ENCODE results near the gene FGF19. TPM values are rescaled to one million over a fixed set of nuclear protein-coding genes. Genes with fewer than 3 reads are reported as not detected.

The FGF19 gene
- total RNA-seq, 1 experiment from 2014 or later = 0.17 TPM

DNA sequence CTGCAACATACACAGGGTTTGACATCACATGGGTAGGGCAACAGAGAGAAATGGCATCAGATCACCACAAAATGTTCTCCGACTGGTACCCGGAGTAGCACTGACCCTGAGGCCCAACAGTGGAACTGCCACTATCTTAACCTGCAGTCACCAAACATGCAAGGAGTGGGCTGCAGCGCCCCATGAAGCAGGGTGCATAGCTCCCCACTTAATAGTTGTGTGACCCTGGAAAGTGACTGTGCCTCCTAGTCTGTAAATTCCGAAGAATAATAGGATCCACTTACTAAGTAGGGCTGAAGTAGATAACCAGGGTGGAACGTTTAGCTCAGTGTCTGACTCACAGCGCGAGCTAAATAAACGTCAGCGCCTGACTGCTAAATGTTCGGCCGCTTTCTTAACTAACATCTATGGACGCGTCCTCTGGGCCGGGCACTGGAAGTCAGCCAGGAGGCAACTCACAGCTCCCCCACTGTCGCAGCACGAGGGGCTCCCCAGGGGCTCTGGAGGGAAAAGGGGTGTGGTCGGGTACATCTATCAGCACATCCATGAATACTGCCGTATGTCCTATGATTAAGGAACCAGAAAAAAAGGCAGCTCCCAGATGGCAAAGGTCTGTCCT is 29.4 kb downstream of the FGF19 start:
- DNase-seq (ENCODE audit: extremely low read depth, low read depth) = no peak

GRCh38 chr11:69671734-69672465 is 31.9 kb downstream of the FGF19 start:
- DNase-seq (ENCODE audit: extremely low read depth, low read depth) = no peak

GRCh38 chr11:69670158-69670845 is 33.5 kb downstream of the FGF19 start:
- peak; percentile 70 for DNase-seq (ENCODE audit: extremely low read depth, low read depth)

DNA sequence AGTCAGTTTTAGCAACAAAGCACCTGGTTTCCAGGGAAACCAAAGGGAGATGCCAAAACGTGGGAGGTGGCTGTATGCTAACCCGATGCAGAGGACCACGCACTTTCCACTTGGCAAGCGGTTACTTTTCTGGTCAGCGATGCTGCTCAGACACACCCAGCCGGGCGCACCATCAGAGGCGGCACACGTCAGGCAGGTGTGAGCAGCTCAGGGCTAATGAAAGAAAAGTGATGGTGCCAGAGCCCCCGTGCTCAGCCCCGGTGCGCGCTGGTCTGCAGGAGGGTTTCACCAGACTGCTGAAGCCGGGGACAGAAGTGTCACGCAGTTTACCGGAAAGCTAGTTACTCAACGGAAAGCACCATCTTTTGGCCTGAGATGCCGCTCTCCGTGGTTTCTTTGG is 34.3 kb downstream of the FGF19 start:
- DNase-seq (ENCODE audit: extremely low read depth, low read depth) = no peak

GRCh38 chr11:69667619-69668604 is 35.9 kb downstream of the FGF19 start:
- no peak for DNase-seq (ENCODE audit: extremely low read depth, low read depth)

GRCh38 chr11:69666752-69667536 is 36.9 kb downstream of the FGF19 start:
- no peak for DNase-seq (ENCODE audit: extremely low read depth, low read depth)

- DNase-seq (ENCODE audit: extremely low read depth, low read depth) = no peak
Observed at GRCh38 chr11:69666261-69666660, 37.6 kb downstream of the FGF19 start.

- no peak for DNase-seq (ENCODE audit: extremely low read depth, low read depth)
Observed at GRCh38 chr11:69665669-69666068, 38.2 kb downstream of the FGF19 start.

DNA sequence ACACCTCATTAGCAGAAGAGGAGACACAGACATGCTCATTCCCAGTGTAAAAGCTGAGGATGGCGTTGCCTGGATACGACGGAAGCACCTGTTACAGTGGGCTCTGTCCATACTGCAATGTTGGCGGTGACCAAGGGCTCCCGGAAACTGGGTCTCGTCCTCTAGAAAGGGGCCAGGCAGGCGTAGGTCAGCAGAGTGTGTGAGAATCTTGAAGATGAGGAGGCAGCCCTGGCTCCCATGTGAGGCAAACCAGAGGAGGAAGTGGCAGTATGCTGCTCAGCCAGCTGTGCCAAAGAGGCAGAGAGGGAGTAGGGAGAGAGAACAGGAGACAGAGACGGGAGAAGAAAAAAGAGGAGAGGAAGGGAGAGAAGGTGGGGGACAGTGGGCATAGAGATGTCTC is 38.9 kb downstream of the FGF19 start:
- DNase-seq (ENCODE audit: extremely low read depth, low read depth) = no peak

DNA sequence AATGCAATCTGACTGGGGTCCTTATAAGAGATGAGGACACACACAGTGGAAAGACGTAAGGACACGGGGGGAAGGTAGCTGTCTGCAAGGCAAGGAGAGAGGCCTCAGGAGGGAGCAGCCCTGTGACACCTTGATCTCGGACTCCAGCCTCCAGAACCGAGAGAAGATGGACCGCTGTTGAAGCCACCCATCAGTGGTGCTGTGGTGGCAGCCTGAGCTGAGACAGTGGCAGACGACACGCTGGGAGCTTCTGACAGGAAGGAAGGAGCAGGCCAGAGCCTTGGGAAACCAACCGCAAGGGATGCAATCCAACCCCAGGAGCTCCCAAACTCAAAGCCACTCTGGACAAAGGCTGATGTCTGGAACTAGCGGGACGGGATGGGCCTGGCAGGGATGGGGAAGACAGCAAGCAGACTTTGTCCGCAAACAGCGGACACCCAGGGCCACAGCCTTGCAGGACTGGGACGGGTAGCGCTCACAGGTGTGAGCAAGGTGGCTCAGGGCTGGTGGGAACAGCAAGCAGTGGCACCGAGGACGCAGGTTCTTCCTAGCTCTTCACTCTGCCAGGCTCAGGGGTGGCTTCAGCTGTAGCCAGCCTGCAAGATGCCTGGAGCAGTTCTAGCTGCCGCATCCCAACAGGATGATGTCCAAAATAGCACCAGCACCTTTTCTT is 39.6 kb downstream of the FGF19 start:
- DNase-seq (ENCODE audit: extremely low read depth, low read depth) = no peak

DNA sequence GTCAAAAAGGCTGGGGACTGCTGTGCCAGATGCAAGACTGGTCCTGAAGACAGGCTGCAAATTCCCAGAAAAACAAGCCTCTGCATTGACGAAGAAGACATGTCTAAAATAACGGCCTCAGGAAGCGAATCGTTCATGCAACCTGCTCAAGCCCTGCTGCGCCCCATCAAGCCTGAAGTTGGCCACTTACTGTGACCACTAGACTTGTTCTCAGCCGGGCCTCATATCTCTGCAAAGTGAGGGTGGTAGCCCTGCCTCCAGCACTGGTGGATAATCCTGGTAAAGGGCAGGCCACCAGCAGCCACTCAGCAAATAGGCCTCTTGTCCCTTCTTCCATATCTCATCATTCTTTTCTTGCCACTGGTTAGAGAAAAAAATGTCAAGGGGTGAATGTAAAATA is 40.5 kb downstream of the FGF19 start:
- no peak for DNase-seq (ENCODE audit: extremely low read depth, low read depth)

DNA sequence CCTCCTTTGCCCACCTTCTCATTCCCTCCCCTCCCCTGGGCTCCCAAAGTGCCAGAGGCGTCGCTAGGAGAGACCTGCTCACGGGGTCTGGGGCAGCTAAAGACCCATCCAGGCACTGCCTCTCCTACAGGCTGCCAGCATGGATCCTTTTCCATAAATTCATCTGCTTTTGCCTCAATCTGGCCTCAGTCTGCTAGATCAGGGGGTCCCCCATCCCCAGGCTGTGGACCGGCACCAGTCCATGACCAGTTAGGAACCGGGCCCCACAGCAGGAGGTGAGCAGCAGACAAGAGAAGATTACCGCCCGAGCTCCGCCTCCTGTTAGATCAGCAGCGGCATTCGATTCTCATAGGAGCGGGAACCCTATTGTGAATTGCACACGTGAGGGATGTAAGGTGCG is 41.0 kb downstream of the FGF19 start:
- no peak for DNase-seq (ENCODE audit: extremely low read depth, low read depth)

GRCh38 chr11:69662021-69662698 is 41.7 kb downstream of the FGF19 start:
- DNase-seq (ENCODE audit: extremely low read depth, low read depth) = no peak

DNA sequence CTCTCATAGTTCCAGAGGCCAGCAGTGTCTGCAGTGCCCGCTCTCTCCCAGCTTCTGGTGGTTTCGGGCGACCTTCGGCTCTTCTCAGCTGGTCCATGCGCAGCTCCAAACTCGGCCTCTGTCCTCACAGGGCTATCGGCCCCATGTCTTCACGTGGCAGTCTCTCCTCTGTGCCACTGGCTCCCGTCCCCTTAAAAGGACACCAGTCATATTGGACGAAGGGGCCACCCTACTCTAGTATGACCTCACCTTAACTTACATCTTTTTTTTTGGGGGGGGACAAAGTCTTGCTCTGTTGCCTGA is 42.5 kb downstream of the FGF19 start:
- no peak for DNase-seq (ENCODE audit: extremely low read depth, low read depth)

- no peak for DNase-seq (ENCODE audit: extremely low read depth, low read depth)
Observed at GRCh38 chr11:69660001-69660500, 43.8 kb downstream of the FGF19 start.

- no peak for DNase-seq (ENCODE audit: extremely low read depth, low read depth)
Observed at GRCh38 chr11:69659591-69659990, 44.2 kb downstream of the FGF19 start.

DNA sequence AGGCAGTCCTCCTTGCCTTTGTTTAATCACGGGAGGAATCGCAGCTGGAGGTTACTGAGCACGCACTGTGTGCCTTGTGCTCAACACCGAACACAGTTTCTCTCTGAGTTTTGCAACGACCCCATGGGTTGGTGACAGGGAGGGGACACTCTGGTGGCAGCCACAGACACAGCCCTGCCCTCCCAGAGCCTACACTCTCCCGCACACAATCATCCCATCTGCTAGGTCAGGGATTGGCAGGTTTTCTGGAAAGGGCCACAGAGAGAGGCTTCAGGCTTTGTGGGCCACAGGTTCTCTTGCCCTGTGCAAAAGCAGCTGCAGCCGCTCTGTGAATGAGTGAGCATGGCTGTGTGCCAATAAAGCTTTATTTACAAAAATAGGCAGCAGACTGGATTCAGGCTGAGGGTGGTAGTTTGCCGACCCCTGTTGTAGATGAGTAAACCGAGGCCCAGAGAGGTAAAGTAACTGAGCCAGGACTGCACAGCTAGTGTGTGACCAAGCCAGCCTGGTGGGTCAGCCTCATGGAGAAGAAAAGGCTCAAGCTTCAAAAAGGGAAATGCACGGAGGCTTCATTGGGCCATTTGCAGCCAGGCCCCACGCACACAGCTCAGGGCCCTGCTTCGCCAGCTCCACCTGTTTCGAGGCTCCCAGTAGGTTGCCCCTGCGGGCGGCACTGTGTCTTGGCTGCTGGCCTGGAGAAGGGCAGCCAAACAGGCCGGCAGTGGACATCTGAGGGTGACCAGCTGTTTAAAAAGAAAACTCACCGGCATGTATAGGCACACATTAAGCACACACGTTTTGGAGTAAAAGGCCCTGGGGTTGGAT is 45.0 kb downstream of the FGF19 start:
- no peak for DNase-seq (ENCODE audit: extremely low read depth, low read depth)
